ENCODE results near the gene TMEFF2. TPM values are rescaled to one million over a fixed set of nuclear protein-coding genes. Genes with fewer than 3 reads are reported as not detected.

The TMEFF2 gene
- total and polyA plus RNA-seq, 2 of the 8 experiments (the other 6 are each of a cell fraction or from before 2014, with no cell fraction given): 0.91 to 3.7 TPM

DNA sequence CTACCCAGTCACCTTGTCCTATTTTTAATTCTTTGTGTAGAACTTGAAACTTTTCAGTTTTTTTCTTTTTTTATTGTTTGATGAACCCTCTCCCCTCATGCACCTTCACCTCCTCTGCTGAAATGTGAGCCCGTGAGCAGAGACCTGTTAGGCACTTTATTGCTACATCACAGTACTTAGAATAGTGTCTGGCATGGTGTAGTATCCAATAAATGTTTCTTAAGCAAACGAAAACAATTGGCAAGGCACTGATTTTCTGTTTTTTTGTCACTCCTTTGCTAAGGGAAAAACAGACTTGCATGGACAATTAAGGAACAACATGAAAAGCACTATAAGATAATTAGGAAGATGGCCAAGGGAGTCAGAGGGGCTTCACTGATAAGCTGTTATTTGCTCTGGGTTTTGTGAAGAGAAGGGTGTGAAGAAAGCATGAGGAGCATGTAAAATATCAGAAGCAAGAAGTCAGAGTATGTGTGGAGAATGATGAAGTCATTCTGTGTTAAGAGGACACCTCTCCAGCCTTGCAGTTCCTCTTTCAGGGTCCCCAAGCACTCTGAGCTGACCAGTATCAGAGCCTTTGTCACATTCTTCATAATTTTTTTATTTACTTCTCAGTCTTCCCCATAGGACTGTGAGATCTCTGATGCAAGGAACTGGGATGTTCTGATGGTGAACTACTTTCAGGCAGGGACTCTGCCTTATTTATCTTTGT lies 248.1 kb downstream of the TMEFF2 start:
- Histone ChIP-seq H2AFZ (ENCODE audit: low read length) (no peak overlapping the region), H3K27me3 (replicated peaks in 1 of 4; ENCODE audit: control insufficient read depth in 3 of 4, extremely low read depth in 1 of 4, insufficient read depth in 3 of 4, low read length in 3 of 4) (no peaks in the 10 kb centered on the region), H3K36me3 (ENCODE audit: control insufficient read depth in 2 of 4, insufficient read depth in 4 of 4, low read length in 3 of 4) (no peaks in the 10 kb centered on the region), H3K4me3 (ENCODE audit: extremely low read depth in 1 of 4, insufficient read depth in 2 of 4, low read depth in 3 of 4, low read length in 4 of 4) (no peak overlapping the region), H4K8ac (ENCODE audit: extremely low read depth, insufficient read depth, low read length) (no peak overlapping the region), H3K4me2 (ENCODE audit: insufficient read depth in 1 of 2, low read depth in 2 of 2, low read length in 2 of 2) (no peak overlapping the region), H4K20me1 (replicated peaks in 1 of 2; ENCODE audit: control insufficient read depth in 1 of 2, insufficient read depth in 2 of 2, low read length in 2 of 2) (no peaks in the 10 kb centered on the region), H2BK15ac (ENCODE audit: low read length) (no peak overlapping the region), H3K14ac (ENCODE audit: insufficient read length) (no peak overlapping the region), H2AK5ac (ENCODE audit: low read depth, low read length) (no peak overlapping the region), H2BK120ac (replicated peaks; ENCODE audit: low read depth, low read length) (no peak overlapping the region), H3K18ac (ENCODE audit: extremely low read depth, low read length) (no peak overlapping the region), H3K4me1 (replicated peaks in 1 of 4; ENCODE audit: control insufficient read depth in 3 of 4, insufficient read depth in 4 of 4, low read length in 3 of 4) (no peaks in the 10 kb centered on the region), H3K9me3 (ENCODE audit: insufficient read depth in 2 of 2, low read depth in 1 of 2, low read length in 1 of 2) (no peaks in the 10 kb centered on the region), H2BK12ac (ENCODE audit: low read depth, low read length) (no peak overlapping the region), H4K91ac (replicated peaks; ENCODE audit: insufficient read length, low read length) (no peak overlapping the region), H2BK5ac (ENCODE audit: low read depth, low read length) (no peak overlapping the region), H4K5ac (ENCODE audit: insufficient read length, low read depth, low read length) (no peak overlapping the region), H3K4ac (replicated peaks; ENCODE audit: insufficient read length, low read depth, low read length) (no peak overlapping the region), H3K23ac (ENCODE audit: insufficient read length) (no peak overlapping the region), H3K79me1 (ENCODE audit: low read depth, low read length) (no peaks in the 10 kb centered on the region), H3K27ac (ENCODE audit: low read depth, low read length) (no peak overlapping the region), H2BK20ac (ENCODE audit: low read length) (no peak overlapping the region), H3K79me2 (ENCODE audit: control insufficient read depth in 1 of 2, insufficient read depth in 2 of 2, low read length in 2 of 2) (no peaks in the 10 kb centered on the region), H3K9ac (replicated peaks in 1 of 4; ENCODE audit: extremely low read depth in 1 of 4, low read depth in 3 of 4, low read length in 3 of 4) (no peak overlapping the region), H3K23me2 (ENCODE audit: low read depth, low read length) (no peaks in the 10 kb centered on the region), H3K56ac (replicated peaks; ENCODE audit: insufficient read length, low read depth, low read length) (no peak overlapping the region)
- WGBS, 2 experiments (ENCODE audit: extremely low coverage in 1 of 2, insufficient coverage in 1 of 2, insufficient read length in 1 of 2, insufficient replicate concordance in 2 of 2, low coverage in 1 of 2, low lambda C conversion rate in 2 of 2, missing lambda C conversion rate in 1 of 2): 84% methylated on average over 2 of the region's 2 CpGs; no CpG with 5 or more reads in 1 of the 2 experiments
- no peak for DNase-seq (ENCODE audit: low read depth in 1 of 2, low spot score in 2 of 2)
- no peak for FAIRE-seq
- ChIA-PET CTCF (ENCODE audit: partially characterized antibody) (interaction anchor here (0.7 to 2.8 kb wide), 9 partner anchors 21 to 247 kb away, joined by 3 to 19 read pairs (median 3); no protein-coding TSS in a partner anchor), POLR2A (ENCODE audit: partially characterized antibody) (interaction anchor here (1.3 kb wide), 1 partner anchor 8 kb away, joined by 3 read pairs; no protein-coding TSS in a partner anchor)
- TF ChIP-seq JUND (IDR thresholded peaks at IDR 0.05; ENCODE audit: low read length) (no peak), CEBPB (IDR thresholded peaks at IDR 0.05; ENCODE audit: low read depth, low read length) (no peak), CBX5 (IDR thresholded peaks at IDR 0.05; ENCODE audit: low read depth, low read length) (no peak), SIRT6 (IDR thresholded peaks at IDR 0.05; ENCODE audit: low read length) (no peak), SP4 (IDR thresholded peaks at IDR 0.05; ENCODE audit: low read length) (no peak), EGR1 (IDR thresholded peaks at IDR 0.05; ENCODE audit: borderline replicate concordance, low read depth, low read length) (no peak), RBBP5 (IDR thresholded peaks at IDR 0.05; ENCODE audit: borderline replicate concordance, low read depth, low read length) (no peak), EZH2 (IDR thresholded peaks at IDR 0.05; ENCODE audit: low read depth, low read length, severe bottlenecking) (no peak), KDM4A (IDR thresholded peaks at IDR 0.05; ENCODE audit: low read depth, low read length, severe bottlenecking) (no peak), POU5F1 (IDR thresholded peaks at IDR 0.05; ENCODE audit: low read depth, low read length) (no peak), TAF1 (IDR thresholded peaks at IDR 0.05; ENCODE audit: low read depth, low read length) (no peak), BRCA1 (IDR thresholded peaks at IDR 0.05; ENCODE audit: low read depth, low read length) (no peak), USF2 (IDR thresholded peaks at IDR 0.05; ENCODE audit: low read length) (no peak)

Measured in H1 (cell line).